ENCODE data around the gene SUN1.
"Not testable (repeated sequence)": the region's sequence is repeated elsewhere in the genome, so short reads cannot be mapped to it uniquely, and the experiment has no call there.

The SUN1 gene

GRCh38 chr7:835021-835420 lies 2.7 kb downstream of the SUN1 start:
- FAIRE-seq, result no peak

- no peak for FAIRE-seq
These were observed 3.5 kb downstream of the SUN1 start for GRCh38 chr7:835485-836401.

- peak; percentile 75 for FAIRE-seq
These were observed 4.2 kb downstream of the SUN1 start for GRCh38 chr7:836429-836828.

- FAIRE-seq, result no peak
These were observed 4.7 kb downstream of the SUN1 start for GRCh38 chr7:837001-837400.

- no peak for FAIRE-seq
These were observed 7.8 kb downstream of the SUN1 start for GRCh38 chr7:840001-840600.

GRCh38 chr7:841943-842342 lies 9.7 kb downstream of the SUN1 start:
- no peak for FAIRE-seq

- no peak for FAIRE-seq
These were observed 10.3 kb downstream of the SUN1 start for GRCh38 chr7:842431-843031.

GRCh38 chr7:843230-843629 lies 11.0 kb downstream of the SUN1 start:
- no peak for FAIRE-seq

- no peak for FAIRE-seq
These were observed 11.8 kb downstream of the SUN1 start for GRCh38 chr7:844043-844442.

- FAIRE-seq, result no peak
These were observed 12.2 kb downstream of the SUN1 start for GRCh38 chr7:844514-844913.

- no peak for FAIRE-seq
These were observed 12.8 kb downstream of the SUN1 start for GRCh38 chr7:845091-845490.

GRCh38 chr7:845731-846130 lies 13.5 kb downstream of the SUN1 start:
- FAIRE-seq, result no peak

GRCh38 chr7:846958-847650 lies 14.8 kb downstream of the SUN1 start:
- FAIRE-seq, result not testable (repeated sequence)

- FAIRE-seq, result not testable (repeated sequence)
These were observed 15.5 kb downstream of the SUN1 start for GRCh38 chr7:847728-848127.

GRCh38 chr7:849145-849544 lies 16.9 kb downstream of the SUN1 start:
- no peak for FAIRE-seq

- FAIRE-seq, result no peak
These were observed 17.5 kb downstream of the SUN1 start for GRCh38 chr7:849781-850180.

GRCh38 chr7:851204-851603 lies 18.9 kb downstream of the SUN1 start:
- FAIRE-seq, result no peak

GRCh38 chr7:853366-854117 lies 21.3 kb downstream of the SUN1 start:
- no peak for FAIRE-seq

- no peak for FAIRE-seq
These were observed 22.0 kb downstream of the SUN1 start for GRCh38 chr7:854118-854775.

GRCh38 chr7:855686-856369 lies 23.6 kb downstream of the SUN1 start:
- no peak for FAIRE-seq

GRCh38 chr7:856444-857095 lies 24.3 kb downstream of the SUN1 start:
- no peak for FAIRE-seq

All from G401.6 (cell line).